Neural cell (in vitro differentiated cells): Measurements from ENCODE around the gene RCC1. TPM values are rescaled to one million over a fixed set of nuclear protein-coding genes. Genes with fewer than 3 reads are reported as not detected.

Experiments used
- H2AFZ ChIP-seq: fragments of 200-600, 300-800 bp; sonication (generic), shearing (Covaris generic); 2 replicates; pipeline ENCODE4 v1.6.0; 2014; ENCODE audit warnings: low read depth, mild to moderate bottlenecking, antibody characterized with exemption, low read length, moderate library complexity
- H3F3A ChIP-seq: fragments of 200-600 bp; shearing (Covaris generic); 2 replicates; pipeline ENCODE4 v1.6.1; 2016; ENCODE audit warnings: mild to moderate bottlenecking, moderate library complexity, mixed read lengths, antibody characterized with exemption, low read length; ENCODE audit not compliant: insufficient read depth, poor library complexity, severe bottlenecking
- H3K27ac ChIP-seq: fragments of 200-600, 300-800 bp; sonication (generic), shearing (Covaris generic); 2 replicates; pipeline ENCODE4 v1.5.1; 2014; ENCODE audit warnings: mild to moderate bottlenecking, low read length, moderate library complexity
- H3K27me3 ChIP-seq: fragments of 300-800, 200-600 bp; sonication (generic), shearing (Covaris generic); 2 replicates; pipeline ENCODE4 v1.6.0; 2014; ENCODE audit warnings: mild to moderate bottlenecking, low read depth, low read length, moderate library complexity; ENCODE audit not compliant: insufficient read depth
- H3K36me3 ChIP-seq: fragments of 300-800, 200-600 bp; sonication (generic), shearing (Covaris generic); 2 replicates; pipeline ENCODE4 v1.5.1; 2014; ENCODE audit warnings: mild to moderate bottlenecking, antibody characterized with exemption, low read length, moderate library complexity; ENCODE audit not compliant: insufficient read depth
- H3K4me2 ChIP-seq: fragments of 300-800, 200-600 bp; sonication (generic), shearing (Covaris generic); 2 replicates; pipeline ENCODE4 v1.6.0; 2014; ENCODE audit warnings: mild to moderate bottlenecking, low read length
- H3K4me3 ChIP-seq: fragments of 300-800, 200-600 bp; sonication (generic), shearing (Covaris generic); 2 replicates; pipeline ENCODE4 v1.5.1; 2014; ENCODE audit warnings: mild to moderate bottlenecking, low read length, moderate library complexity
- H3K79me2 ChIP-seq: fragments of 200-600 bp; shearing (Covaris generic); replicated peaks from 2 replicates; pipeline ENCODE4 v1.6.0; 2014; ENCODE audit warnings: mild to moderate bottlenecking, low read length, moderate library complexity; ENCODE audit not compliant: insufficient read depth
- H3K9ac ChIP-seq: fragments of 300-800, 200-600 bp; sonication (generic), shearing (Covaris generic); 2 replicates; pipeline ENCODE4 v1.6.1; 2016; ENCODE audit warnings: mild to moderate bottlenecking, low read length, mixed read lengths
- H3K9me2 ChIP-seq: fragments of 200-600 bp; shearing (Covaris generic); 2 replicates; pipeline ENCODE4 v1.6.1; 2016; ENCODE audit warnings: mild to moderate bottlenecking, low read length, mixed read lengths; ENCODE audit not compliant: insufficient read depth
- H3K9me3 ChIP-seq: fragments of 200-600, 300-800 bp; sonication (generic), shearing (Covaris generic); 2 replicates; pipeline ENCODE4 v1.6.1; 2016; ENCODE audit warnings: mild to moderate bottlenecking, mixed run types, low read length, moderate library complexity, mixed read lengths
- H4K20me1 ChIP-seq: fragments of 200-600 bp; shearing (Covaris generic); 2 replicates; pipeline ENCODE4 v1.6.1; 2016; ENCODE audit warnings: mild to moderate bottlenecking, mixed run types; ENCODE audit not compliant: insufficient read depth
- CTCF ChIP-seq: fragments of 450-650 bp; IDR thresholded peaks from 2 replicates; pipeline ENCODE4 v1.5.1; 2014; ENCODE audit warnings: antibody characterized with exemption, mild to moderate bottlenecking, moderate library complexity; ENCODE audit not compliant: poor library complexity, severe bottlenecking
- EP300 ChIP-seq: fragments of 450-650 bp; conservative IDR thresholded peaks from 2 replicates; pipeline ENCODE4 v1.6.1; 2014; ENCODE audit warnings: antibody characterized with exemption, mild to moderate bottlenecking, moderate library complexity; ENCODE audit not compliant: poor library complexity, severe bottlenecking
- EZH2 ChIP-seq: fragments of 200-600, 300-800 bp; shearing (Covaris generic), sonication (generic); IDR thresholded peaks from 2 replicates; pipeline ENCODE4 v1.6.1; 2014; ENCODE audit warnings: antibody characterized with exemption, low read length, borderline replicate concordance, mild to moderate bottlenecking; ENCODE audit not compliant: insufficient read depth, poor library complexity, severe bottlenecking
- MXI1 ChIP-seq: fragments of 450-650 bp; conservative IDR thresholded peaks from 2 replicates; pipeline ENCODE4 v1.6.1; 2014; ENCODE audit warnings: antibody characterized with exemption, mild to moderate bottlenecking; ENCODE audit not compliant: poor library complexity, severe bottlenecking
- POLR2AphosphoS5 ChIP-seq: IDR thresholded peaks from 2 replicates; pipeline ENCODE4 v1.6.1; 2012
- RAD21 ChIP-seq: fragments of 450-650 bp; conservative IDR thresholded peaks from 2 replicates; pipeline ENCODE4 v1.6.1; 2014; ENCODE audit warnings: antibody characterized with exemption, mild to moderate bottlenecking, moderate library complexity
- SMC3 ChIP-seq: fragments of 450-650 bp; conservative IDR thresholded peaks from 2 replicates; pipeline ENCODE4 v1.6.1; 2014; ENCODE audit warnings: antibody characterized with exemption, mild to moderate bottlenecking, moderate library complexity; ENCODE audit not compliant: poor library complexity
- TAF1 ChIP-seq: IDR thresholded peaks from 2 replicates; pipeline ENCODE4 v1.6.1; 2012; ENCODE audit warnings: low read depth
- polyA plus RNA-seq: library from polyadenylated mRNA; depleted of rRNA; stranded (reverse); fragments of >200 nt; gene quantifications from 2 replicates; pipeline ENCODE4 v1.2.3, GENCODE V29; 2014
- TF ChIP-seq, protein P1 (sequence below): IDR thresholded peaks from 2 replicates; pipeline ENCODE4 v1.6.1; 2012; ENCODE audit warnings: borderline replicate concordance

RCC1 gene
- polyA plus RNA-seq, 1 donor from 2014 or later, result 13.1 TPM

- Histone ChIP-seq H3K27ac (no peak overlapping the region), H3K9me3 (no peaks in the 10 kb centered on the region), H3K9ac (no peak overlapping the region), H2AFZ (no peak overlapping the region), H3K79me2 (peaks cover 17% of the 10 kb centered on the region), H3K4me3 (no peak overlapping the region), H4K20me1 (no peaks in the 10 kb centered on the region), H3K4me2 (no peak overlapping the region), H3F3A (no peaks in the 10 kb centered on the region), H3K36me3 (no peaks in the 10 kb centered on the region), H3K27me3 (no peaks in the 10 kb centered on the region), H3K9me2 (no peaks in the 10 kb centered on the region)
- TF ChIP-seq MXI1 (no peak), TAF1 (no peak), SMC3 (no peak), RAD21 (no peak), EZH2 (no peak), EP300 (no peak), CTCF (no peak), POLR2AphosphoS5 (no peak)
- TF ChIP-seq, protein P1, sequence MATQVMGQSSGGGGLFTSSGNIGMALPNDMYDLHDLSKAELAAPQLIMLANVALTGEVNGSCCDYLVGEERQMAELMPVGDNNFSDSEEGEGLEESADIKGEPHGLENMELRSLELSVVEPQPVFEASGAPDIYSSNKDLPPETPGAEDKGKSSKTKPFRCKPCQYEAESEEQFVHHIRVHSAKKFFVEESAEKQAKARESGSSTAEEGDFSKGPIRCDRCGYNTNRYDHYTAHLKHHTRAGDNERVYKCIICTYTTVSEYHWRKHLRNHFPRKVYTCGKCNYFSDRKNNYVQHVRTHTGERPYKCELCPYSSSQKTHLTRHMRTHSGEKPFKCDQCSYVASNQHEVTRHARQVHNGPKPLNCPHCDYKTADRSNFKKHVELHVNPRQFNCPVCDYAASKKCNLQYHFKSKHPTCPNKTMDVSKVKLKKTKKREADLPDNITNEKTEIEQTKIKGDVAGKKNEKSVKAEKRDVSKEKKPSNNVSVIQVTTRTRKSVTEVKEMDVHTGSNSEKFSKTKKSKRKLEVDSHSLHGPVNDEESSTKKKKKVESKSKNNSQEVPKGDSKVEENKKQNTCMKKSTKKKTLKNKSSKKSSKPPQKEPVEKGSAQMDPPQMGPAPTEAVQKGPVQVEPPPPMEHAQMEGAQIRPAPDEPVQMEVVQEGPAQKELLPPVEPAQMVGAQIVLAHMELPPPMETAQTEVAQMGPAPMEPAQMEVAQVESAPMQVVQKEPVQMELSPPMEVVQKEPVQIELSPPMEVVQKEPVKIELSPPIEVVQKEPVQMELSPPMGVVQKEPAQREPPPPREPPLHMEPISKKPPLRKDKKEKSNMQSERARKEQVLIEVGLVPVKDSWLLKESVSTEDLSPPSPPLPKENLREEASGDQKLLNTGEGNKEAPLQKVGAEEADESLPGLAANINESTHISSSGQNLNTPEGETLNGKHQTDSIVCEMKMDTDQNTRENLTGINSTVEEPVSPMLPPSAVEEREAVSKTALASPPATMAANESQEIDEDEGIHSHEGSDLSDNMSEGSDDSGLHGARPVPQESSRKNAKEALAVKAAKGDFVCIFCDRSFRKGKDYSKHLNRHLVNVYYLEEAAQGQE, result no peak
Measured at GRCh38 chr1:28578696-28579218, 72.9 kb downstream of the RCC1 start.

DNA sequence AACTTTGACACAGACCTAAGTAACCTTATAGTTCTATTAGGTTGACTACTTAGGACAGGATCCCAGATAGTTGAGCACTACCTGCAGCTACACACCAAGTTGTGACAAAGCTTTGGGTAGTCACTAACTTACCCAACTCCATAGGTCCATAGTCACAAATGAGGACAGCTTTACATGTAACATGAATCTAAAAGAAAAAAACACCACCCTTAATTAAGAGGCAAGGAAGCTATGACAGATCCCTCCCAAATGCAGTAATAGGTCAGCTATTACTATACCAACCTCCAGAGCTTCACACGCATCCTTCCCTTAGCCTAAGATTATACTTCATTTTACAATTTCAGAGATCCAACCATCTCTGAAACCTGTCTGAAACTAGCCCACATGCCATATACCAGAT is 73.6 kb downstream of the RCC1 start:
- TF ChIP-seq TAF1, result no peak
- no peak for TF ChIP-seq EZH2
- TF ChIP-seq RAD21, result no peak
- no peak for TF ChIP-seq POLR2AphosphoS5
- no peak for TF ChIP-seq SMC3
- TF ChIP-seq EP300, result no peak
- TF ChIP-seq, protein P1, result no peak
- TF ChIP-seq MXI1, result no peak
- no peak for TF ChIP-seq CTCF
- no peak overlapping the region for H3K9ac ChIP-seq
- H4K20me1 ChIP-seq, result no peaks in the 10 kb centered on the region
- H3K4me2 ChIP-seq, result peak overlapping the region; percentile 52
- H3K27me3 ChIP-seq, result no peaks in the 10 kb centered on the region
- H3K9me3 ChIP-seq, result no peaks in the 10 kb centered on the region
- no peak overlapping the region for H2AFZ ChIP-seq
- no peak overlapping the region for H3K27ac ChIP-seq
- peak overlapping the region; percentile 90 for H3K4me3 ChIP-seq
- no peaks in the 10 kb centered on the region for H3K36me3 ChIP-seq
- no peaks in the 10 kb centered on the region for H3F3A ChIP-seq
- H3K79me2 ChIP-seq, result peaks cover 17% of the 10 kb centered on the region
- H3K9me2 ChIP-seq, result no peaks in the 10 kb centered on the region
